Stimulated activated CD8-positive, alpha-beta memory T cell treated with anti-CD3 and anti-CD28 coated beads, Interleukin-15, amount 100 ng/mL, for 4 hours (primary cell): ENCODE measurements around the gene LAMB4.
"Not testable (repeated sequence)": the region's sequence is repeated elsewhere in the genome, so short reads cannot be mapped to it uniquely, and the experiment has no call there.

Source experiments
- DNase-seq, 2 donors: peaks; one replicate each; pipeline ENCODE4 v3.0.0-alpha.2; 2020; ENCODE audit warnings: low read depth in 2 of 2

LAMB4 gene

GRCh38 chr7:108045154-108045553, 85.0 kb downstream of the LAMB4 start:
- DNase-seq = no peak

- no peak for DNase-seq
These were observed 85.8 kb downstream of the LAMB4 start for GRCh38 chr7:108044345-108044744.

- DNase-seq = no peak
These were observed 91.2 kb downstream of the LAMB4 start for GRCh38 chr7:108038986-108039385.

- no peak for DNase-seq
These were observed 92.4 kb downstream of the LAMB4 start for GRCh38 chr7:108037741-108038140.

GRCh38 chr7:108037140-108037539, 93.0 kb downstream of the LAMB4 start:
- no peak for DNase-seq

- no peak for DNase-seq
These were observed 95.6 kb downstream of the LAMB4 start for GRCh38 chr7:108034586-108034985.

DNA sequence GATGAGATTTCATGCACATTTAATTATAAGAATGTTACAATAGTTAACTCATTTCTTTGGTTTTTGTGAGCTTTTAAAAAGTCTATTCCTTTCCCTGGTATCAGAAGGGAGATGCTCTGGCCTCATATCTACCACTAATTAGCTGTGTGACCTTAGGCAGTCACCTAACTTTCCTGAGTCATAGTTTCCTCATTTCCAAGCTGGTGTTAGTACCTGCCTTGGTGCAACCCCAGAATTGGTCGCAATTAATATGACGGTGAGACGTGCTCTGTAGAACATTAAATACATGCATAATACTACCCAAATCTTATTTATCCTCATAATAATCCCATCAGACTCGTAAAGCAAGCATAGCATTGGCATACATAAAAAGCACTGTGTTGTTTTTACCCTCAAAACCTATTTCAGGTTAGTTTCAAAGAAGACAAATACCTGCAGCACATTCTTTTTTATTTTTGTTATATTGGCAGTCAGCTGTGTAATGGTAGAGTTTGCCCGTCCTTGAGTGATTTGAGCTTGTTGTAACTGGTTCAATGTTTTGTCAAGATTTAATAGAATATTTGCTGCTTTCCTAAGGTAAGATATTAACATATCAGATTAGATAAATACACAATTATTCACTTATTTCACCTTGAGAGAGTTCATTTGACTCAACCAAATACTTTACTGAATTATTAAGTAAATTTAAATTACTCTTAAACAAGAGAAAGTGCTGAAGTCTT, 96.2 kb downstream of the LAMB4 start:
- DNase-seq = no peak

DNA sequence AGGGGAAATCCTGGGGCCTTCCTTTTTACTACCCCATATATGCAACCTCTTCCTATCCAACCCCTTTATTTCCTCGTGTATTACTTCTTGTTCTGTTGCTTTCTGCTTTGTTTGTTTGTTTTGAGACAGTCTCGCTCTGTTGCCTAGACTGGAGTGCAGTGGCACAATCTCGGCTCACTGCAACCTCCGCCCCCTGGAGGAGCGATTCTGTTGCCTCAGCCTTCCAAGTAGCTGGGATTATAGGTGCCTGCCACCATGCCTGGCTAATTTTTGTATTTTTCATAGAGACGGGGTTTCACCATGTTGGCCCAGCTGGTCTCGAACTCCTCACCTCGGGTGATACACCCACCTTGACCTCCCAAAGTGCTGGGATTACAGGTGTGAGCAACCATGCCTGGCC, 96.9 kb downstream of the LAMB4 start:
- not testable (repeated sequence) for DNase-seq

DNA sequence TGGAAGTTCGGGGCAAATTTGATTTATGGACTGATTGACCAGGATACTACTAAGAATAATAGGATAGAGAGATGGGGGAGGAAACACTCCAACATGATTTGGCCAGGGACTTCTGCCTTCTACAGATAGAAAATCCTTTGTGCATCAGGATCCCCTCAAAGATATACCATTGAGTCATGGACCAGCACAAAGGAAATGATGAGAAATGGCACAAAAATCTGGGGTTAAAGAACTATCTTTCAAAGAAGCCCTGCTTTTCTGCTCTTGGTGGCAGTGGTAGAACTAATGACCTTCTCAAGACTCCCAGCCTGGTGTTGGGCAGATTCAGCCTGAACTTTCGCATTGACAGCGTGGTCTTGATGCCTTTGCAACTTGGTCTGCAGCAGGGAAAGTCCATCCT, 99.6 kb downstream of the LAMB4 start:
- no peak for DNase-seq

DNA sequence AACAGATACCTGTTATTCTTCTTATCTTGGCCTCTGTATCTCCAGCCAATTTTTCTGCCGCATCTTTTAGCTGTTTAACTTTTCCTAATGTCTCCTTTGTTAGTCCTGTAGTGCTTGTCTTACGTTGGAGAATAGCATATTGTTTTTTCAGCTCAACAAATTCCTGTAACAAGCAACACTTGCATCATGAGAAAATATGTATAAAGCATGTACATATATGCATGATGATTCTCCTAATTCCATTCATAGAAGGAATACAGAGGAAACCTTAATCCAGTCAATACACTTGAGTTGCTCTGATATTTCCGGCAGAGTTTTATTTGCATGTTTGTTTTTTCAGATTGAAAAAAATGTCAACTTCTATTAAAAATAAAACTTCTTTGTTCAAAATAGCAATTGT, 101.1 kb downstream of the LAMB4 start:
- no peak for DNase-seq

GRCh38 chr7:108028111-108028510, 102.0 kb downstream of the LAMB4 start:
- DNase-seq = no peak

- no peak for DNase-seq
These were observed 102.9 kb downstream of the LAMB4 start for GRCh38 chr7:108027239-108027638.

DNA sequence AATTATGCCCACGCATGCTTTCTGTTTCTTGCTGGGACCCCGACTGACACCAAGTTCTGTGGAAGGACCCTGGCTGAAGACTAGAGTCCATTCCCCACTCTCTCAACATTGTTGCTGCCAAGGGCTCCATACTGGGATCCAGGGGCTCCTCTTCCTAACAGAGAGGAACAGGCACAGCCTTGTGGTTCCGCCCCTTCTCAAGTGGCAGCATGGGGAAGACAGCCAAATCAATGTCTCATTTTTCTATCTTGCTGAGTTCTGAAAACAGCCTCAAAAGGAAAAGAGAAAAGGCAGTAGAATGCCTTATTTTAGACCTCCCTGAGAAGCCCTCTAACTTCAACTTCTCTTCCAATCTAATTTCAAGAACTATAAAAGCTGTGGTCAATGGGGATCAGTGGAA, 103.5 kb downstream of the LAMB4 start:
- DNase-seq = no peak

GRCh38 chr7:108026116-108026515, 104.0 kb downstream of the LAMB4 start:
- no peak for DNase-seq

DNA sequence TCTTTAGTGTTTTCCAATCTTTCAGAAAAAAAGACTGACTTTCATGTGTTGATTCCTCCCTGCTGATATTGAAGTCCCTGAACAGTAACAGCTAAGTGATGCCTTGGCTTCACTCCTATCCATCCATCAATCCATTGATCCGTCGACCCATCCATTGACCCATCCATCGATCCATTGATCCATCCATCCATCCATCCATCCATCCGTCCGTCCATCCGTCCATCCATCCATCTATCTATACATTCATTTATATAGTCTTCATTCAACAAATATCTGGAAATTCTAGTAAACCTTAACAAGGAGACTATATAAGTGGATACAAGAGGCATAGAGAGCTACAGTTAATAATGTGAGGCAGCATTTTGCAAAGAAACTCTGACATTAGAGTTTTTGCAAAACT, 105.6 kb downstream of the LAMB4 start:
- DNase-seq = no peak

DNA sequence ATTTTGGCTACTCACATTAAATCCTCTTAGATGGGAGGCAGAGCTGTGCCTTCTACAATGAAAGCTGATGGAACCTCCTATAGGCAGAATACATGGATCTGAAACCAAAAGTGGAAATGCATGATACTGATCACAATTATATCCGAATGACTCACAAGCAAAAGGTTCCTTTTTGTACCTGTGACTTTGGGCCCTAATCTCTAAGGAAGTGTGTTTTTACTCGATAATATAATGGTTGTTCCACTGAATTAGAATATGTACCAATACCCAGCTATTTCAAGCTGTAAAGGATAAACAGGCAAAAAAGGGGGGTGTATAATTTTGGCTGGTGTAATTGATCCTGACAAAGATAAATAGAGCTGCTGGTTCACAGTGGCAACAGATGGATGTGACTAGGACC, 109.6 kb downstream of the LAMB4 start:
- DNase-seq = no peak

DNA sequence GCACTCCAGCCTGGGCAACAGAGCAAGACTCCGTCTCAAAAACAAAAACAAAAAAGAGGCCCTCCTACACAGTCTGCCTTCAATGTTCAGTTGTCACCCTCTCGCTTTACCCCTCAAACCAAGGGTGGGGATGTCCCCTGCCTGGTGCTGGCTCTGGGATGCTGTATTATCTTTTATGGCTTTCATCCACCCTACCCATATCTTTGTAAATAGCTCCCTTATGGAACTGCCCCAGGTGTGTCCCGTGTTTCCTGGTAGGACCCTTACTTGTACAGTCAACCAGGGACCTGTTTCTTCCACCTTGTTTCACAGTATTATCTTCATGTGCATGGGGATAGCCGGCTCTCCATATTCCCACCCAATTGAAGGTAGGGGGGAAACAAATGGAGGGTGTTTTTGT, 111.5 kb downstream of the LAMB4 start:
- DNase-seq = no peak

GRCh38 chr7:108017776-108018151, 112.4 kb downstream of the LAMB4 start:
- DNase-seq = no peak

GRCh38 chr7:108016841-108017775, 113.1 kb downstream of the LAMB4 start:
- no peak for DNase-seq

DNA sequence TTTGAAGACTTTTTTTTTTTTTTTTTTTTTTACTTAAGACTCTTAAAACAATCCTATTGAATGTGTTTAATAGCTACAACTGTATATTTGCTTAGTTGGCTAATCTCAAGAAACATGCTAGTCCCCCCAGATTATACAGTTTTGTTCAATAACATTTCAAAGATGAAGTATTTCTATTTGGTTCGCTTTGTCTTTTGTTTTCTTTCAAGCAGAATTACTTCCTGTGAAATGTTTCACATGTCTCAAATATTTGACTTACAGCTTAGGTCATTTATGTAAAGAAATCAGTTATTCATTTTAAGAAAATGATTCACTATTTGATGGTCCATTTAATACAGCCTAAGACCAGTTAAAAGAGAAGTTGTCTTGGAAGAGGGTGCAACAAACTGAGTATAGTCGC, 114.4 kb downstream of the LAMB4 start:
- DNase-seq = no peak

DNA sequence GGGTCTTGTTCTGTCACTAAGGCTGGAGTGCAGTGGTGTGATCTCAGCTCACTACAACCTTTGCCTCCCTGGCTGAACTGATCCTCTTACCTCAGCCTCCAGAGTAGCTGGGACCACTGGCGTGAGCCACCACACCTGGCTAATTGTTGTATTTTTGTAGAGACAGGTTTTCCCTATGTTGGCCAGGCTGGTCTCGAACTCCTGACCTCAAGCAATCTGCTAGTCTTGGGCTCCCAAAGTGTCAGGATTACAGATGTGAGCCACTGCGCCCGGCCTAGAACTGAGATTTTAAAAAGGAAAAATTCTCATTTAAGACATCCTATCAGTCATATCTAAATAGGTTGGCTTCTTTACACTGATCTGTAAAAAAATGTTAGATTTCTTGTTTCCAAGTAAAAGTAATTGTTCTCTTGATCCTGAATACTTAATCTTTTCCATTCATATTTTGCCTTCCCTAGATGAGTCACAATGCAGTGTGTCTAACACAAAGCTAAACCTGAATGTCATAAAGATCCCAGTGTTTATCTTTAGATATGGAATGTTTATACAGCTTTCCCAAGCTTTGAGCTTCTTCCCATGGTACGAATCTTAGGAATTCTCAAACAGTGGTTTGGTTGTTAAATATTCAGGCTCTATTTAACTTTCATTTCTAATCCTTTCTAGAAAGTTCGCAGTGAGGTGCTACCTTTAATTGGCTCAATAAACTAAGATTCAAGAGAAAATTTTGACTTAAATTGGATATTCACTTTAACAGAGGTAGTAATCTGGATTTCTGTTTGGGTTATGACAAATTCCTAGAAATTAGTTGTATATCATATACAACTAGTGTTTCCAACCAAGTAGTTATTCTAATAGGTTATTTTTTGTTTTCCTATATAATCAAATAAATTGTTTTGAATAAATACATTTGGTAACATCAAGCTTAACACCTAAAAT, 115.1 kb downstream of the LAMB4 start:
- DNase-seq = no peak

GRCh38 chr7:108014215-108014614, 115.9 kb downstream of the LAMB4 start:
- no peak for DNase-seq
